ENCODE data around the gene ANXA8.

ANXA8 gene

DNA sequence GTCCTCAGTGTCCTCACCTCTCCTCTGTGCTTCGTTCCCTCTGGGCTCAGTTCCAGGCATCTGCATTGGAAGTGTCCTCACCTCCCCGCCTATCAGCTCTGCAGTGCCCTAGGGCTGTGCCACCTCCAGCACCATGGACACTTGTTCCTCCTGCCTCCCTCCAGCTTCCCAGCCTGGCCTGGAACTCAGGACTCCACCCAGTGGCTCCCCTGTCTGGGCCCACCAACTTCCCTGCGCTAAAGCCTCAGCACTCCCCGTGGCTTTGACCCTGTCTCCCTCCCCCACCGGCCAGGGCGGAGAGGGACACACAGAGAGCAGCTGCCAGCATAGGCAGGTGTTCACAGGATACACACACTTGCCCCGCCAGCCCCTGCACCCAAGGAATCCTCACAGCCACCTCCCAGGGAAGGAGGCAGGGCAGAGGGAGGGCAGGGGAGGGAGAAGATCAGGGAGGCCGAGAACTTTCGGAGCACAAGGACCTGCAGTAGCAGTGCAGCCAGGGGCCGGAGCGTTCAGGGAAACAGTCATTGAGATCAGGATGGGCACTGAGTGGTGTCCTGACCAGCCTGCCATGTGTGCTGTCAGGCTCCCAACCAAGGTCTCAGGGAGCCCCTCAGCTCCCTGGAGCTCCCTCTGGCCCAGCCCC, 31.3 kb downstream of the ANXA8 start:
- Histone ChIP-seq H3K9ac (ENCODE audit: low read depth, low read length) (no peak overlapping the region), H3K27ac (ENCODE audit: low read depth, low read length) (no peak overlapping the region), H3K4me1 (ENCODE audit: control insufficient read depth, insufficient read depth, low read length) (peaks cover 6% of the 10 kb centered on the region; the same call in 1 of the 2 replicates)

DNA sequence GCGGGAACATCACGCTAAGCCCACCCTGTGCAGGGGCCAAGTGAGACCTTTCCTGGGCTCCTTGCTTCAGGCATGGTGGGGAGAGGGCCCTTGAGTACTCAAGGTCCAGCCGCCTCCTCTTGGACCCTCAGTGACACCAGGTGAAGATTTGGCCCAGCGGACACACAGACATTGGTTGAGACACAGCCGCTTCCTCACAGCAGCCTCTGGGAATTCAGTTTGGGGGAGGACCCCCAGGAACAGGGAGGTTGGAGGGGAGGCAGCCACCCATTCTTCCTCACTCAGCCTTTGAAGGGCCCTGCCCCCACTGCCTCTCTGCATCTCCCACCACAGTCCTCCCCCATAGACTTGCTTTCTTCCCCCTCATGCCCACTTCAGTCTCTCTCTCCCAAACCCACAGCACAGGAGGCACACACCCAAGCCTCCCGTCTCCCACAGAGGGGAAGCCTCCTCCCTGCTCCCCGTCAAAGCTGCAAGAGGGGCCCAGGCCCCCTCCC, 31.9 kb downstream of the ANXA8 start:
- H3K27me3 ChIP-seq (ENCODE audit: control insufficient read depth, insufficient read depth, low read length): no peaks in the 10 kb centered on the region
- H3K4me1 ChIP-seq (ENCODE audit: control insufficient read depth, insufficient read depth, low read length): peaks cover 6% of the 10 kb centered on the region; the same call in 1 of the 2 replicates
- no peak overlapping the region for H3K27ac ChIP-seq (ENCODE audit: low read depth, low read length)
- no peak overlapping the region for H3K9ac ChIP-seq (ENCODE audit: low read depth, low read length)
- H3K4me3 ChIP-seq (ENCODE audit: low read depth, low read length): no peak overlapping the region
- H3K9me3 ChIP-seq (ENCODE audit: control insufficient read depth, insufficient read depth, low read length): no peaks in the 10 kb centered on the region
- no peaks in the 10 kb centered on the region for H3K36me3 ChIP-seq (ENCODE audit: control insufficient read depth, insufficient read depth, low read length)

More for the DNA sequence above, 31.3 kb downstream of the ANXA8 start:
- no peaks in the 10 kb centered on the region for H3K36me3 ChIP-seq (ENCODE audit: control insufficient read depth, insufficient read depth, low read length)
- H3K4me3 ChIP-seq (ENCODE audit: low read depth, low read length): no peak overlapping the region
- H3K9me3 ChIP-seq (ENCODE audit: control insufficient read depth, insufficient read depth, low read length): no peaks in the 10 kb centered on the region
- no peaks in the 10 kb centered on the region for H3K27me3 ChIP-seq (ENCODE audit: control insufficient read depth, insufficient read depth, low read length)

DNA sequence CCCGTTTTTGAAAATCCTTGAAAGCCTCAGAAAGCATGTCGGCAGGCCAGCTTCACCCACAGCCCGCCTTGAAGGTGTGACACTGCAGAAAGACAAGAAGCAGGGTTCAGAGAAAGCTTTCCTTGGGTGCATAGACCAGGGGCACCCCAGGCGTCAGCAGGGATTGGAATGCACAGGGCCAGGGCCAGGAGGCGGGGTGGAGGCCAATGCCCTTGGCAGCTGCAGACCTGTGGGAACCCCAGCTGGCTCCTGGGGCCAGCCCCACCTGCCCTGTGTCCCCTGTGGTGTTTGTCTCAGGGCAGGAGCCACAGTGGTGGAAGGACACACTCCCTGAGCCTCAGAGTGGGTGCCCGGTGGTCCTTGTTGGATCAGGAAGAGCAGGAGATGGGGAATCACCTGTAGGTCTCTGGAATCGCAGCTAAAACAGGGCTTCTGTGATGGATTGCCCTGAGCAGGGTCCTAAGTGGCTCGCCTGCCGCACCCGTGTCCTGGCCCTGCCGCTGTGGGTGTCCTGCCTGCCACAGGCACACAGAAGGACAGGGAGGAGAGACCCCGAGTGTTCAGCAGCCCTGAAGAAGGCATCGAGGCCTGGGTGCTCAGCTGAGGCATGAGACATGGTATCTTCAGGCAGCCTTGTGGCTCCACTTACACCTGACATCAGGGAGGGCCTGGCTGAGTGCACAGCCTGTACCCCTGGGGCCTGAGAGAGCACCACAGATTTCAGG, 32.5 kb downstream of the ANXA8 start:
- H3K4me1 ChIP-seq (ENCODE audit: control insufficient read depth, insufficient read depth, low read length): peaks cover 6% of the 10 kb centered on the region; the same call in 1 of the 2 replicates
- H3K9ac ChIP-seq (ENCODE audit: low read depth, low read length): no peak overlapping the region
- H3K9me3 ChIP-seq (ENCODE audit: control insufficient read depth, insufficient read depth, low read length): no peaks in the 10 kb centered on the region
- H3K27me3 ChIP-seq (ENCODE audit: control insufficient read depth, insufficient read depth, low read length): no peaks in the 10 kb centered on the region
- no peak overlapping the region for H3K27ac ChIP-seq (ENCODE audit: low read depth, low read length)
- no peak overlapping the region for H3K4me3 ChIP-seq (ENCODE audit: low read depth, low read length)
- H3K36me3 ChIP-seq (ENCODE audit: control insufficient read depth, insufficient read depth, low read length): no peaks in the 10 kb centered on the region

DNA sequence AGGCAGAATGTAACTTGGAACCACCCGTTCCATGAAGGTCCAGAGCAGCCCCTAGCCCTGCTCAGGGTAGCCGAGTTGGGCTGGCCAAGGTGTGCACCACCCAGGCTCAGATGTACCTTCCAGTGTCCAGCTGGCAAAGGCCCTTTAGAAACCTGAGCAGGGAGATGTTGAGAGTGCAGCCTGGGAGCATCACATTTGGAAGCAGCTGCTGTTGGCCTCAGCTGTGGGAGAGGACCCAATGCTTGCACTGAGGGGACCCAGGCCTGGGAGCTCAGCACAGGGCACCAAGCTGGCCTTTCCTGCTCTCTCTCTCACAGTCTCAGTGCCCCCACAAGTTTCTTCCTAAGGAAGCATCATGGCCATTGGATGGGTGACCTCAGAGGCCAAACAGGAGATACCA, 33.5 kb downstream of the ANXA8 start:
- H3K36me3 ChIP-seq (ENCODE audit: control insufficient read depth, insufficient read depth, low read length): no peaks in the 10 kb centered on the region
- no peak overlapping the region for H3K4me3 ChIP-seq (ENCODE audit: low read depth, low read length)
- H3K9ac ChIP-seq (ENCODE audit: low read depth, low read length): no peak overlapping the region
- H3K9me3 ChIP-seq (ENCODE audit: control insufficient read depth, insufficient read depth, low read length): no peaks in the 10 kb centered on the region
- no peaks in the 10 kb centered on the region for H3K27me3 ChIP-seq (ENCODE audit: control insufficient read depth, insufficient read depth, low read length)
- peaks cover 6% of the 10 kb centered on the region; the same call in 1 of the 2 replicates for H3K4me1 ChIP-seq (ENCODE audit: control insufficient read depth, insufficient read depth, low read length)
- no peak overlapping the region for H3K27ac ChIP-seq (ENCODE audit: low read depth, low read length)

DNA sequence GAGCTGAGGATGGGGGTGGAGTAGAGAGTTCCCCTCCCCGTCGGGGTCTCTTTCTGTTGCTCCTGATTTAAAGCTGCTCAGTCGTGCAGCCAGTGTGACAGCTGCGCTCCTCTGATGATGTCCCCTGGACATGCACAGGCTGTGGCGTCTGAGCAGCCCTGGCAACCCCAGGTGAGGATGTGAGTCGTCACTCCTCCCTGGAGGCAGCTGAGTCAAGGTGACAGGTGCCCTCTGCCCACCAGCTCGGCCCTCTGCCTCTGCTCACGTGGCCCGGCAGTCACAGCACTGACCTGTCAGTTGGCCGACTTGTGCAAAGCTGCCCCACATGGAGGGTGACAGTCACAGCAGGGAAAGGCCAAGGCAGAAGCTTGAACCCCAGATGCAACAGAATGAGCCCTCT, 33.9 kb downstream of the ANXA8 start:
- Histone ChIP-seq H3K4me3 (ENCODE audit: low read depth, low read length) (no peak overlapping the region), H3K4me1 (ENCODE audit: control insufficient read depth, insufficient read depth, low read length) (peaks cover 6% of the 10 kb centered on the region; the same call in 1 of the 2 replicates), H3K9me3 (ENCODE audit: control insufficient read depth, insufficient read depth, low read length) (no peaks in the 10 kb centered on the region), H3K9ac (ENCODE audit: low read depth, low read length) (no peak overlapping the region), H3K36me3 (ENCODE audit: control insufficient read depth, insufficient read depth, low read length) (no peaks in the 10 kb centered on the region), H3K27ac (ENCODE audit: low read depth, low read length) (no peak overlapping the region), H3K27me3 (ENCODE audit: control insufficient read depth, insufficient read depth, low read length) (no peaks in the 10 kb centered on the region)

DNA sequence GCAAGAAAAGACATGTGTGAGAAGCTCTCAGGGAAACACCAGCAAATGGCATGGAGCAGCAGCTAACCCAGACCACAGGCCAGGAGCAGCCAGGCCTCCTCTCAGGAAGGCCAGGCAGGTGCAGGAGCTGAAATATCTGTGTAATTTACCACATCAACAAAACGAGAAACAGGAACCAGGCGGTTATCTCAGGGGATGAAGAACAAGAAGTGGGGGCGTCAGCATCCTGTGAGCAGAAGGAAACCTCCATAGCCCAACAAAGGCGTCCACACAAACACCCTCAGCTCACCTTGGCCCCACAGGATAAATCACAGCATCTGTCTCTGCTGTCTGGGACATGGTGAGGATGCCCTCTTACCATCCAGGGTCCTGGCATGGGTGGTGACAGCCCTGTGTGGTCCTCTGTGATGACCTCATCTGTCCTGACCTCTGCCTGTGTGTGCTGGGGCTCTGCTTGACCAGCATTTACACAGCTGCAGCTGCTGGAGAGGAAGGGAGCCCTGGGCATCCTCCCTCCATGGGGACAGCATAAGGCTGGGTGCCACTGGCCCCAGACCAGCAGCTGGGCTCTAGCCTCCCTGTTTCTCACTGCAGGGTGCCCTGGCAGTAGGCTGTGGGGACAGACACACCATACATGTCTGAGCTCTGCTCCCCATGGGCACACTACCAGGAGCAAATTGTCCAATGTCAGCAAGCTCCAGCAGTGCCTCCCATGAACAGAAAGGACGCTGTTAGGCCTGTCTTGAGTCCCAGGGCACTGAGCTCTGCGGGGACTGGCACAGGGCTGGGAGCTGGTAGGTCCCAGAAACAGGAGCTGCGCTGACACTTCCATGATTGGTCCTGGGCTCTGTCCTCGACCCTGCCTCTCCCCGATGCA, 34.6 kb downstream of the ANXA8 start:
- H3K4me1 ChIP-seq (ENCODE audit: control insufficient read depth, insufficient read depth, low read length): peaks cover 6% of the 10 kb centered on the region; the same call in 1 of the 2 replicates

DNA sequence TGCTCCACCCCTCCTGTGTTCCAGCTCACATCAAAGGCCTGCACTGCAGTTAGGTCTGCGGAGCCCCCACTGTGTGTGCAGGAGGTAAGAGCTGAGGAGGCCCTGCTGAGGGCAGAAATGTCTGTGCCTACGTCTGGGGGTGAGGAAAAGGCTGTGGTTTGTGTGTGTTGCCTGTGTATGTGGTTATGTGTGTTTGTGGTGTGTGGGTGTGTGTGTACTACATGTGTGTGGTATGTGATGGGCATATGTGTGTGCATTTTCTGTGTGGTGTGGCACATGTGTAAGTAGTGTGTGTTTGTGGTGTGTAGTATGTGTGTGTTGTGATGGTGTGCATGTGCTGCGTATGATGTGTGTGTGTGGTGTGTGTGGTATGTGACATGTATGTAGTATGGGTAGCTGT, 36.2 kb downstream of the ANXA8 start:
- H3K9me3 ChIP-seq (ENCODE audit: control insufficient read depth, insufficient read depth, low read length): no peaks in the 10 kb centered on the region
- no peak overlapping the region for H3K4me3 ChIP-seq (ENCODE audit: low read depth, low read length)
- H3K27ac ChIP-seq (ENCODE audit: low read depth, low read length): no peak overlapping the region
- H3K36me3 ChIP-seq (ENCODE audit: control insufficient read depth, insufficient read depth, low read length): no peaks in the 10 kb centered on the region
- no peaks in the 10 kb centered on the region for H3K27me3 ChIP-seq (ENCODE audit: control insufficient read depth, insufficient read depth, low read length)
- H3K4me1 ChIP-seq (ENCODE audit: control insufficient read depth, insufficient read depth, low read length): peaks cover 6% of the 10 kb centered on the region; the same call in 1 of the 2 replicates
- no peak overlapping the region for H3K9ac ChIP-seq (ENCODE audit: low read depth, low read length)

More for the DNA sequence above, 34.6 kb downstream of the ANXA8 start:
- H3K36me3 ChIP-seq (ENCODE audit: control insufficient read depth, insufficient read depth, low read length): no peaks in the 10 kb centered on the region
- H3K9ac ChIP-seq (ENCODE audit: low read depth, low read length): no peak overlapping the region
- no peak overlapping the region for H3K27ac ChIP-seq (ENCODE audit: low read depth, low read length)
- no peak overlapping the region for H3K4me3 ChIP-seq (ENCODE audit: low read depth, low read length)
- no peaks in the 10 kb centered on the region for H3K27me3 ChIP-seq (ENCODE audit: control insufficient read depth, insufficient read depth, low read length)
- no peaks in the 10 kb centered on the region for H3K9me3 ChIP-seq (ENCODE audit: control insufficient read depth, insufficient read depth, low read length)

DNA sequence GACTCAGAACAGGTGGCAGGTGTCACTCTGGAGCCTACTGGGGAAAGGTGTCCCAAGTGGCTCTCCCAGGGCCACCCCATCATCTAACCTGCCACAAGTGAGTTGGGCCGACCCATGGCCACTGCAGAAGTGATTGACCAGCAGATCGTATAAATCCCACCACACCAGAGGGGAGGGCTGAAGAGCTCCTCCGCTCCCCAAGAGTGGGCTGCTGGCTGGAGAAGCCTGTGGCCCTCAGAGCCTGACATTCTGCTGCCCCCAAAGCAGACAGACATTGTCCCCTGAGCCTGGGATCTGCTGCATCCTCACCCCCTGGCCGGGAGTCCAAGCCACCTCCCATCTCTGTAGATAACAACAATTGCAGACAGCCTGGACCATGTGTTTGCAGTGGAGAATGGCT, 36.7 kb downstream of the ANXA8 start:
- no peak overlapping the region for H3K4me3 ChIP-seq (ENCODE audit: low read depth, low read length)
- no peak overlapping the region for H3K9ac ChIP-seq (ENCODE audit: low read depth, low read length)
- H3K9me3 ChIP-seq (ENCODE audit: control insufficient read depth, insufficient read depth, low read length): no peaks in the 10 kb centered on the region
- no peaks in the 10 kb centered on the region for H3K27me3 ChIP-seq (ENCODE audit: control insufficient read depth, insufficient read depth, low read length)
- H3K36me3 ChIP-seq (ENCODE audit: control insufficient read depth, insufficient read depth, low read length): no peaks in the 10 kb centered on the region
- H3K4me1 ChIP-seq (ENCODE audit: control insufficient read depth, insufficient read depth, low read length): peaks cover under 1% of the 10 kb centered on the region; the same call in 1 of the 2 replicates
- H3K27ac ChIP-seq (ENCODE audit: low read depth, low read length): no peak overlapping the region

DNA sequence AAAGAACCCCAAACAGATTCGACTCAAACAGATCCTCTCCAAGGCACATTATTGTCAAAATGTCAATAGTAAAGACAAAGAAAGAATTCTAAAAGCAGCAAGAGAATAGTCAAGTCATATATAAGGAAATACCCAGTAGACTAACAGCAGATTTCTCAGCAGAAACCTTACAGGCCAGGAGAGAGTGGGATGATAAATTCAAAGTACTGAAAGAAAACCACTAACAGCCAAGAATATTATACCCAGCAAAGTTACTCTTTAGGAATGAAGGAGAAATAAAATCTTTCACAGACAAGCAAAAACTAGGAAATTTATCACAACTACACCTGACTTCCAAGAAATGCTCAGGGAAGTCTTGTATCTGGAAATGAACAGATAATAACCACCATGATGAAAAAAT, 38.2 kb downstream of the ANXA8 start:
- Histone ChIP-seq H3K9ac (ENCODE audit: low read depth, low read length) (no peak overlapping the region), H3K36me3 (ENCODE audit: control insufficient read depth, insufficient read depth, low read length) (no peaks in the 10 kb centered on the region), H3K9me3 (ENCODE audit: control insufficient read depth, insufficient read depth, low read length) (no peaks in the 10 kb centered on the region), H3K27ac (ENCODE audit: low read depth, low read length) (no peak overlapping the region), H3K27me3 (ENCODE audit: control insufficient read depth, insufficient read depth, low read length) (no peaks in the 10 kb centered on the region), H3K4me3 (ENCODE audit: low read depth, low read length) (no peak overlapping the region), H3K4me1 (ENCODE audit: control insufficient read depth, insufficient read depth, low read length) (no peaks in the 10 kb centered on the region)

DNA sequence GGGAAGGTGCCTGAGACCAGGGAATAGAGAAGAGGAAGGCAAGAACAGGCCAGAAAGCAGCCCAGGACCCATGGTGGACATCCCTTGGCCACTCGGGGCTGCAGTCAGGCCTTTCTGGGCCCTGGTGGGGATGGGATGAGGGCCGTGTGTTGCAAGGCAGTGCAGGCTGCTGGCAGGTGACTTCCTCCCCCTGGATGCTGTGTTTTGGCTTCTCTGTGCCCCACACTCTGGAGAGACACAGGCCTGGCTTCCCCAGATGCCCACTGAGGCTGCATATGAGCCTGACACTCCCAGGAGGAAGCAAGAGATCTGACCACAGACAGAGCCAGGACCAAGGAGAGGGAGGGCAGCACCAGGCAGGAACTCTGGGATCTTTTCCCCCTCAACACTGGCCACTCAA, 39.9 kb downstream of the ANXA8 start:
- H3K9me3 ChIP-seq (ENCODE audit: control insufficient read depth, insufficient read depth, low read length): no peaks in the 10 kb centered on the region
- no peaks in the 10 kb centered on the region for H3K4me1 ChIP-seq (ENCODE audit: control insufficient read depth, insufficient read depth, low read length)
- H3K36me3 ChIP-seq (ENCODE audit: control insufficient read depth, insufficient read depth, low read length): no peaks in the 10 kb centered on the region

More for the DNA sequence above, 39.9 kb downstream of the ANXA8 start:
- Histone ChIP-seq H3K27me3 (ENCODE audit: control insufficient read depth, insufficient read depth, low read length) (no peaks in the 10 kb centered on the region), H3K27ac (ENCODE audit: low read depth, low read length) (no peak overlapping the region), H3K4me3 (ENCODE audit: low read depth, low read length) (no peak overlapping the region), H3K9ac (ENCODE audit: low read depth, low read length) (no peak overlapping the region)
